PC-3 (cell line): ENCODE results near the gene TFEB. TPM values are rescaled to one million over a fixed set of nuclear protein-coding genes. Genes with fewer than 3 reads are reported as not detected.

Experiments
- ATAC-seq: fragments of 200-7000 bp; cut with Tn5 transposase; 2 replicates; pipeline ENCODE4 v1.9.1; 2020; ENCODE audit warnings: mild to moderate bottlenecking, moderate library complexity
- BruUV-seq: library from RNA; stranded (reverse); fragments of 400-500 nt; replicated peaks from 2 replicates; lab custom pipeline; 2021; lab: Mats Ljungman, UMichigan
- CTCF ChIA-PET: fragments of 300-600 bp; sonication (Branson Sonifier 250); formaldehyde crosslinking; loops from one replicate; lab custom pipeline; 2022; ENCODE audit warnings: antibody characterized with exemption; lab: Charles Lee
- POLR2A ChIA-PET: fragments of 300-600 bp; sonication (Branson Sonifier 250); formaldehyde crosslinking; loops from one replicate; lab custom pipeline; 2022; ENCODE audit warnings: antibody characterized with exemption; ENCODE audit not compliant: unreplicated experiment; lab: Charles Lee
- DNase-seq: peaks from one replicate; pipeline ENCODE4 v3.0.0-alpha.2; 2015
- H2AFZ ChIP-seq: fragments of 300-600 bp; sonication (generic); 2 replicates; pipeline ENCODE4 v1.6.0; 2016; ENCODE audit warnings: antibody characterized with exemption, low read length
- H3F3A ChIP-seq: fragments of 300-600 bp; sonication (generic); one replicate; pipeline ENCODE4 v1.6.0; 2017; ENCODE audit warnings: antibody characterized with exemption, low read length, control low read depth, mild to moderate bottlenecking; ENCODE audit not compliant: unreplicated experiment
- H3K27ac ChIP-seq: fragments of 300-600 bp; sonication (generic); 2 replicates; pipeline ENCODE4 v1.5.1; 2016; ENCODE audit warnings: mild to moderate bottlenecking, low read length
- H3K27me3 ChIP-seq: fragments of 300-600 bp; sonication (generic); 2 replicates; pipeline ENCODE4 v1.6.1; 2016; ENCODE audit warnings: low read length, mixed read lengths
- H3K36me3 ChIP-seq: fragments of 300-600 bp; sonication (generic); 2 replicates; pipeline ENCODE4 v1.6.1; 2016; ENCODE audit warnings: low read depth, mixed run types, low read length, mixed read lengths
- H3K4me1 ChIP-seq: fragments of 300-600 bp; sonication (generic); 2 replicates; pipeline ENCODE4 v1.5.1; 2016; ENCODE audit warnings: low read length; ENCODE audit not compliant: insufficient read depth
- H3K4me2 ChIP-seq: fragments of 300-600 bp; sonication (generic); 2 replicates; pipeline ENCODE4 v1.6.0; 2016; ENCODE audit warnings: low read length
- H3K4me3 ChIP-seq: fragments of 300-600 bp; sonication (generic); 2 replicates; pipeline ENCODE4 v1.5.1; 2016; ENCODE audit warnings: mild to moderate bottlenecking, low read length, mixed read lengths
- H3K79me2 ChIP-seq: fragments of 300-600 bp; sonication (generic); 2 replicates; pipeline ENCODE4 v1.6.1; 2017; ENCODE audit warnings: low read length, mixed read lengths
- H3K9ac ChIP-seq: fragments of 300-600 bp; sonication (generic); 2 replicates; pipeline ENCODE4 v1.6.0; 2016; ENCODE audit warnings: mild to moderate bottlenecking, low read length
- H3K9me2 ChIP-seq: fragments of 300-600 bp; sonication (generic); replicated peaks from 2 replicates; pipeline ENCODE4 v1.6.1; 2016; ENCODE audit warnings: mixed run types, low read length, mixed read lengths
- H3K9me3 ChIP-seq: fragments of 300-600 bp; sonication (generic); 2 replicates; pipeline ENCODE4 v1.6.1; 2016; ENCODE audit warnings: low read length, mixed read lengths
- H4K20me1 ChIP-seq: fragments of 300-600 bp; sonication (generic); 2 replicates; pipeline ENCODE4 v1.6.1; 2016; ENCODE audit warnings: low read length, mixed read lengths
- CTCF ChIP-seq: fragments of 300-600 bp; sonication (generic); conservative IDR thresholded peaks from 2 replicates; pipeline ENCODE4 v1.5.1; 2017; ENCODE audit warnings: antibody characterized with exemption, low read depth, mild to moderate bottlenecking, low read length
- EZH2 ChIP-seq: fragments of 300-600 bp; sonication (generic); IDR thresholded peaks from one replicate; pipeline ENCODE4 v1.6.1; 2017; ENCODE audit warnings: antibody characterized with exemption, mild to moderate bottlenecking, low read length; ENCODE audit not compliant: unreplicated experiment
- EZH2phosphoT487 ChIP-seq: fragments of 300-600 bp; sonication (generic); IDR thresholded peaks from 2 replicates; pipeline ENCODE4 v1.6.1; 2018; ENCODE audit warnings: mild to moderate bottlenecking, antibody characterized with exemption, low read length, borderline replicate concordance
- intact Hi-C: fragments of 100-400 bp; cut with micrococcal nuclease; formaldehyde crosslinking; loops from 2 replicates; pipeline ENCODE4 v1.9.0; 2023
- total RNA-seq: library from RNA; depleted of rRNA; stranded (reverse); fragments of >200 nt; gene quantifications from 2 replicates; pipeline ENCODE4 v1.2.3, GENCODE V29; 2014

The TFEB gene
- total RNA-seq, 1 experiment from 2014 or later = 4.2 TPM

GRCh38 chr6:41726876-41727275 lies 8.5 kb downstream of the TFEB start:
- ChIA-PET CTCF (no interaction called here), POLR2A (no interaction called here)
- H3K36me3 ChIP-seq = no peaks in the 10 kb centered on the region
- TF ChIP-seq EZH2 (no peak), EZH2phosphoT487 (no peak), CTCF (no peak)
- H3K4me1 ChIP-seq = no peaks in the 10 kb centered on the region; the same call in 1 of the 2 replicates
- no peak overlapping the region for H3K4me2 ChIP-seq
- H3K79me2 ChIP-seq = no peaks in the 10 kb centered on the region
- no peaks in the 10 kb centered on the region for H3K27me3 ChIP-seq
- H3F3A ChIP-seq = no peaks in the 10 kb centered on the region
- H3K9ac ChIP-seq = no peak overlapping the region
- H3K4me3 ChIP-seq = no peak overlapping the region
- no TSS peak for BruUV-seq
- H3K27ac ChIP-seq = no peak overlapping the region
- H3K9me2 ChIP-seq = no peaks in the 10 kb centered on the region
- ATAC-seq (no peak), DNase-seq (no peak)
- H2AFZ ChIP-seq = no peak overlapping the region
- no peaks in the 10 kb centered on the region for H3K9me3 ChIP-seq
- H4K20me1 ChIP-seq = no peaks in the 10 kb centered on the region
- intact Hi-C loops = no loop called here

- POLR2A ChIA-PET = no interaction called here
- no peak overlapping the region for H3K9ac ChIP-seq
- no peak overlapping the region for H2AFZ ChIP-seq
- H3K27ac ChIP-seq = no peak overlapping the region
- no peaks in the 10 kb centered on the region for H3K36me3 ChIP-seq
- no peaks in the 10 kb centered on the region for H3K79me2 ChIP-seq
- ATAC-seq (no peak), DNase-seq (no peak)
- H3K4me3 ChIP-seq = no peak overlapping the region
- H3K4me2 ChIP-seq = no peak overlapping the region
- CTCF ChIA-PET = no interaction called here
- no peaks in the 10 kb centered on the region for H3F3A ChIP-seq
- H3K9me3 ChIP-seq = no peaks in the 10 kb centered on the region
- no peaks in the 10 kb centered on the region for H4K20me1 ChIP-seq
- intact Hi-C loops = no loop called here
- BruUV-seq = no TSS peak
- H3K4me1 ChIP-seq = no peaks in the 10 kb centered on the region; the same call in 1 of the 2 replicates
- no peak for TF ChIP-seq CTCF
- no peak for TF ChIP-seq EZH2phosphoT487
- no peak for TF ChIP-seq EZH2
- H3K27me3 ChIP-seq = no peaks in the 10 kb centered on the region
- H3K9me2 ChIP-seq = no peaks in the 10 kb centered on the region
Observed at GRCh38 chr6:41724586-41725501, 10.6 kb downstream of the TFEB start.

GRCh38 chr6:41724228-41724580 lies 11.2 kb downstream of the TFEB start:
- no peaks in the 10 kb centered on the region for H3K36me3 ChIP-seq
- H2AFZ ChIP-seq = no peak overlapping the region
- no peak overlapping the region for H3K4me2 ChIP-seq
- H3K27ac ChIP-seq = no peak overlapping the region
- H3K9ac ChIP-seq = no peak overlapping the region
- H3K27me3 ChIP-seq = no peaks in the 10 kb centered on the region
- H4K20me1 ChIP-seq = no peaks in the 10 kb centered on the region
- no TSS peak for BruUV-seq
- intact Hi-C loops = no loop called here
- no peak overlapping the region for H3K4me3 ChIP-seq
- H3K9me3 ChIP-seq = no peaks in the 10 kb centered on the region
- ChIA-PET POLR2A (no interaction called here), CTCF (interaction anchor here (0.6 kb wide), 1 partner anchor 292 kb away, joined by 3 read pairs; no protein-coding TSS in a partner anchor)
- H3F3A ChIP-seq = no peaks in the 10 kb centered on the region
- TF ChIP-seq EZH2phosphoT487 (no peak), CTCF (no peak), EZH2 (no peak)
- H3K4me1 ChIP-seq = no peaks in the 10 kb centered on the region; the same call in 1 of the 2 replicates
- no peaks in the 10 kb centered on the region for H3K79me2 ChIP-seq
- H3K9me2 ChIP-seq = no peaks in the 10 kb centered on the region
- DNase-seq (no peak), ATAC-seq (no peak)
